Measurements from ENCODE around the gene EIF3L. TPM values are rescaled to one million over a fixed set of nuclear protein-coding genes. Genes with fewer than 3 reads are reported as not detected.

EIF3L gene
- total RNA-seq, 3 donors from 2014 or later (not counting 1 experiment from before 2014, with no cell fraction given): 276 to 295 (median 291) TPM

DNA sequence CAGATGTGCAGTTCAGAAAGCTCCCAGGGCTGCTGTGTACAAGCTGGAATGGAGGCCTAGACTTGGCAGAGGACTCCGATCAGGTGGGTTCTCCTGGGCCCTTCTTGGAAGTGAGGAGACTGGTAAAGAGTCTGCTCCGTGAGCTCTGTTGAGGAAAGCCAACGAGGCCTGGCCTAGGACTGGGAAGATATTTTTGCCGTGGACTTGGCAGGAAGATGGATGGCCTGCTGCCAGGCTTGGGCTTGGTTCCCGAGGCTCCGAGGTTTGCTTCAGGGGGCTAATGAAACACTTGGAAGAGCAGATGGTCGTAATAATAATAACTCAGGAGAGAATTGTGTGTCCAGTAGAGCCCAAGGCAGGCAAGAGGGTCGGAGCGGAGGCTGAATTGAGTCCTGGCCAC lies 22.2 kb upstream of the EIF3L start:
- Histone ChIP-seq H3K27me3 (ENCODE audit: control insufficient read depth, insufficient read depth, low read length) (no peaks in the 10 kb centered on the region), H3K4me1 (ENCODE audit: control insufficient read depth, insufficient read depth, low read length) (peaks cover 4% of the 10 kb centered on the region), H3K27ac (ENCODE audit: low read length) (no peak overlapping the region), H3K4me3 (ENCODE audit: low read length) (no peak overlapping the region), H3K9me3 (ENCODE audit: control insufficient read depth, insufficient read depth, low read length) (no peaks in the 10 kb centered on the region), H3K36me3 (ENCODE audit: control insufficient read depth, insufficient read depth, low read length) (peaks cover 20% of the 10 kb centered on the region)
- peaks cover 0 to 4% of the 10 kb centered on the region in 2 donors for H3K27me3 Mint-ChIP-seq (ENCODE audit: low read depth in 2 of 2)
- no peak overlapping the region for H3K27ac Mint-ChIP-seq
- TF ChIP-seq, protein P1, sequence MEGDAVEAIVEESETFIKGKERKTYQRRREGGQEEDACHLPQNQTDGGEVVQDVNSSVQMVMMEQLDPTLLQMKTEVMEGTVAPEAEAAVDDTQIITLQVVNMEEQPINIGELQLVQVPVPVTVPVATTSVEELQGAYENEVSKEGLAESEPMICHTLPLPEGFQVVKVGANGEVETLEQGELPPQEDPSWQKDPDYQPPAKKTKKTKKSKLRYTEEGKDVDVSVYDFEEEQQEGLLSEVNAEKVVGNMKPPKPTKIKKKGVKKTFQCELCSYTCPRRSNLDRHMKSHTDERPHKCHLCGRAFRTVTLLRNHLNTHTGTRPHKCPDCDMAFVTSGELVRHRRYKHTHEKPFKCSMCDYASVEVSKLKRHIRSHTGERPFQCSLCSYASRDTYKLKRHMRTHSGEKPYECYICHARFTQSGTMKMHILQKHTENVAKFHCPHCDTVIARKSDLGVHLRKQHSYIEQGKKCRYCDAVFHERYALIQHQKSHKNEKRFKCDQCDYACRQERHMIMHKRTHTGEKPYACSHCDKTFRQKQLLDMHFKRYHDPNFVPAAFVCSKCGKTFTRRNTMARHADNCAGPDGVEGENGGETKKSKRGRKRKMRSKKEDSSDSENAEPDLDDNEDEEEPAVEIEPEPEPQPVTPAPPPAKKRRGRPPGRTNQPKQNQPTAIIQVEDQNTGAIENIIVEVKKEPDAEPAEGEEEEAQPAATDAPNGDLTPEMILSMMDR (IDR thresholded peaks at IDR 0.05): no peak
- DNase-seq (no peak), ATAC-seq (no peak)
- H3K9me3 Mint-ChIP-seq: no peaks in the 10 kb centered on the region
- no peak overlapping the region for H3K4me3 Mint-ChIP-seq
- H3K36me3 Mint-ChIP-seq: no peaks in the 10 kb centered on the region
- 94% methylated on average over 9 of the region's 9 CpGs for WGBS (ENCODE audit: insufficient coverage)
- intact Hi-C loops (cut with micrococcal nuclease): no loop called here
- peaks cover 0 to 6% of the 10 kb centered on the region in 2 donors for H3K4me1 Mint-ChIP-seq

DNA sequence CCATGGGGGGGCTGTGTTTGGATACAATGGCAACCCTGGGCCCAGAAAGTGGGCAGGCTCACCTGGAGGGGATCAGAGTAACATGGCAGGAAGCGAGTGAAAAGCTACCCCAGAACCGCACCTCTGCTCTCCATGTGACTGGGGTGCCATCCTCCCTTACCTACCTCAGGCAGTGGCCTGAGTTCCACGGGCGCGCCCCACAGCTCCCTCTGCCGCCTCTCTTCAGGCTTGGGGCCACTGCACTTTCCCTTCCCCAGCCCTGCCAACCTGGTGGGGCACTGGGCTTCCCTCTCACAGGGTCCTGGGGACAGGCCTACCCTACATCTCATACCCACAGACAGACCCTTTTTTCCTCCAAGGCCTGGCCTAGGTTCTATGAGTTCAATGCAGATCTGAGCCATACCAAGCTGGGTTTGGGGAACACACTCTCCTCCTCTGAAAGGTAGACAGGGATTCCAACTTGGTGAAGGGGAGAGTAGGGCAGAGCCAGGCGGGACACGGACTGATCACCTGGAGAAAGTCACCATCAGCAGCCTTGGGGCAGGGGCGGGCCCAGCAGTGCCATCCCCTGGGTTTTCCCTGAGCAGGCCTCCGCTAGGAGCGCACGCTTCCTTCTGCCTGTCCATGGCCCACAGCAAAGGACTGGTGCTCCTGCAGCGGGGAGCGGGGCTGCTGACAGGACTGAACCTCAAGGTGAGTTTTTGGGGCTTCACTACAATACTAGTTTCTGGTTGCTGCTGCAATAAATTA lies 19.0 kb upstream of the EIF3L start:
- Mint-ChIP-seq H3K27me3 (ENCODE audit: low read depth in 2 of 2) (no peaks in the 10 kb centered on the region), H3K4me3 (no peak overlapping the region), H3K36me3 (no peaks in the 10 kb centered on the region), H3K9me3 (no peaks in the 10 kb centered on the region), H3K27ac (peak overlapping the region in 1 of 2 donors; percentile 61), H3K4me1 (peaks cover 0 to 6% of the 10 kb centered on the region in 2 donors)
- Histone ChIP-seq H3K27me3 (ENCODE audit: control insufficient read depth, insufficient read depth, low read length) (no peaks in the 10 kb centered on the region), H3K4me1 (ENCODE audit: control insufficient read depth, insufficient read depth, low read length) (no peaks in the 10 kb centered on the region), H3K9me3 (ENCODE audit: control insufficient read depth, insufficient read depth, low read length) (no peaks in the 10 kb centered on the region), H3K4me3 (ENCODE audit: low read length) (no peak overlapping the region), H3K27ac (ENCODE audit: low read length) (no peak overlapping the region), H3K36me3 (ENCODE audit: control insufficient read depth, insufficient read depth, low read length) (peaks cover 36% of the 10 kb centered on the region)
- intact Hi-C loops (cut with micrococcal nuclease): no loop called here
- 95% methylated on average over 14 of the region's 14 CpGs for WGBS (ENCODE audit: insufficient coverage)
- TF ChIP-seq, protein P1 (IDR thresholded peaks at IDR 0.05): no peak
- no peak for DNase-seq
- no peak for ATAC-seq

DNA sequence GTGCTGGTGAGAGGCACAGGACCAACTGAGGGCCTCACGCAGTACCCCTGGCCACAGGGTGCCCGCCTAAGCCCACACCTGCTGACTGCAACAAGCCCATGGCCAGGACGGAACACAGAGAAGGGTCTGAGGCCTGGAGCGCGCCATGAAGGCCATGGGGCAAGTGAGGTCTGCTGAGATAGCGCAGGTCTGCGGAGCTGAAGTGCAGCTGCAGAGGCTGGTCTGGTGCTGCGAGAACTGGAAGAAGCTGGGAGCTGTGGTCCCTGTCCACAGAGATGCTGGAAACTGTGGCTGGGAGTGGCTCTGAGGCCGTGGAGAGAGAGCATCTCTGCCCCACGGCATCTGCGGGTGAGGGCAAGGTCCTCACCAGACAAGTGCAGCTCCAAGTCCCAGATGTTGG lies 17.7 kb upstream of the EIF3L start:
- no peak overlapping the region for H3K27ac Mint-ChIP-seq
- intact Hi-C loops (cut with micrococcal nuclease): no loop called here
- no peaks in the 10 kb centered on the region for H3K36me3 Mint-ChIP-seq
- H3K9me3 Mint-ChIP-seq: no peaks in the 10 kb centered on the region
- 97% methylated on average over 11 of the region's 11 CpGs for WGBS (ENCODE audit: insufficient coverage)
- H3K27ac ChIP-seq (ENCODE audit: low read length): no peak overlapping the region
- H3K4me1 Mint-ChIP-seq: no peaks in the 10 kb centered on the region
- no peak for DNase-seq
- H3K4me3 ChIP-seq (ENCODE audit: low read length): no peak overlapping the region
- no peaks in the 10 kb centered on the region for H3K4me1 ChIP-seq (ENCODE audit: control insufficient read depth, insufficient read depth, low read length)
- TF ChIP-seq, protein P1 (IDR thresholded peaks at IDR 0.05): no peak
- H3K9me3 ChIP-seq (ENCODE audit: control insufficient read depth, insufficient read depth, low read length): no peaks in the 10 kb centered on the region
- no peak overlapping the region for H3K4me3 Mint-ChIP-seq
- H3K27me3 ChIP-seq (ENCODE audit: control insufficient read depth, insufficient read depth, low read length): no peaks in the 10 kb centered on the region
- no peaks in the 10 kb centered on the region for H3K27me3 Mint-ChIP-seq (ENCODE audit: low read depth in 2 of 2)
- no peak for ATAC-seq
- peaks cover 36% of the 10 kb centered on the region for H3K36me3 ChIP-seq (ENCODE audit: control insufficient read depth, insufficient read depth, low read length)
